Measurements from ENCODE around the gene ARHGEF39. TPM values are rescaled to one million over a fixed set of nuclear protein-coding genes. Genes with fewer than 3 reads are reported as not detected.

Gene ARHGEF39
- polyA plus RNA-seq, 2 of the 4 experiments (the other 2 are of a cell fraction), result 17.6 to 19.5 TPM

DNA sequence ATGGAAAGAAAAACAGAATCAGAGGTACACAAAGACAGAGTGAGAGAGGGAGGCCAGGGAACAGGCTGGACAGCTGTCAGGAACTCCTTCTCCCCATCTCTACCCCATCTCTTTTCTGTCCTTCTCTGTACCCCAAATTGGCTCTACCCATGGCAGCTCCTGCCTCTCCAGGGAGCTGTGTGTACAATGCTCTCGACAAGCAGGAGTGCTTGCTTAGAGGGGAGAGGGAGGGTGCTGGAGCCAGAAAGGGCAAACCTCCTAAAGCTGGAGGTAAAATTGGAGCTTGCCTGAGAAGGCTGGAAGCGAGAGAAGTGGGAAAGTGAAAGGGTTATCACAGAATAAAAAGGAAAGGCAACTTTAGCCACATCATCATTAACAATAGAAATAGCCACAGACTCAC is 18.3 kb upstream of the ARHGEF39 start:
- ATAC-seq, result no peak

DNA sequence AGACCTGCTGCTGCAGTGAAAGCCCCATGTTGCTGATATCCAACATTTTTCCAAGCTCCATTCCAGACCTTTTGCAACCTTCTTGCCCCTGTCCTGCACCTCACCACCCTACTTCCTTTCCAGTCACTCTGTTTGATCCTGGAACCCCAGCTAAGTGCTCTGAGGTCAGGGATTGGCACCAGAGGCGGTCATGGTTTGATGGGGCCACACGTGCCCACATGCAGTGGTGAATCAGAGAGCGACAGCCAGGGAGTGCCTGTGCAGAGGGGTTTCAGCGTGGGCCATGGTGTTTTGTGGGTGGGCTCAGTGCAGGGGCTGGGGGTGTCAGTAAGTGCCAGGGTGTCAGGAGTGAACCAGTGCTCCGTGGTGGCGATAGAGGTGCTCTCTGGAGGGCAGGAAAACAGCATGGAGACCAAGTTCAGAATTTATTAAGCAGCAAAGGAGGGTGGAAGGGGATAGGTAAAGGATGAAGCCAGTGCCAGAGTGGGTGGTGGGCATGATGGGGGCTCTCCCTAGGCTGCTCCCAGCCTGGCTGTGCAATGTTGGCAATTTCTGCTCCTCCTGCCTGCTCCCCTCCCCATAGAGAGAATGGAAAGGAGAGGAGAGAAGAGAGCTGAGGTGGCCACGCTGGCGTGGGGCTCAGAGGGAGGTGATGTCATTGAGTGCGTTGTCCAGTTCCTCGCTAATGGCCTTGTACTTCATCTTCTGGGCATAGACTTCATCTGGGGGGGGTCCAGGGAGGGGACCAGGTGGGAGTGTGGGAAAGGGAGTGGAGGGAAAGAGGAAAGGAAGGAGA is 17.7 kb upstream of the ARHGEF39 start:
- CTCF ChIA-PET, result interaction anchor here (4.1 to 18.3 kb wide), 3 partner anchors 14 to 47 kb away, joined by 20 to 498 read pairs (median 72); partner anchors contain the start of genes ARHGEF39, CA9, CCDC107 and RMRP
- no peak overlapping the region; a peak in 1 of 6 replicates for H3K27ac ChIP-seq
- POLR2A ChIA-PET, result interaction anchor here (0.7 to 1.1 kb wide), 2 partner anchors 14 to 18 kb away, joined by 3 read pairs; no protein-coding TSS in a partner anchor

More for the DNA sequence above, 18.3 kb upstream of the ARHGEF39 start:
- WGBS (ENCODE audit: missing lambda C conversion rate), result 88% methylated on average over 2 of the region's 2 CpGs
- Histone ChIP-seq H3K4me3 (no peak overlapping the region), H3K4me2 (no peak overlapping the region), H3K9me3 (no peaks in the 10 kb centered on the region), H3K27ac (no peak overlapping the region; a peak in 1 of 6 replicates), H3K4me1 (peaks cover 43% of the 10 kb centered on the region)
- CTCF ChIA-PET, result interaction anchor here (1.4 to 18.3 kb wide), 5 partner anchors 13 to 199 kb away, joined by 3 to 498 read pairs (median 20); partner anchors contain the start of genes ARHGEF39, CA9, CCDC107 and RMRP
- TF ChIP-seq HOXB5 (CRISPR knock-in tag; IDR thresholded peaks at IDR 0.05) (no peak), ZFP36 (IDR thresholded peaks at IDR 0.05; ENCODE audit: borderline replicate concordance, partially characterized antibody) (no peak), MYC (IDR thresholded peaks at IDR 0.05; ENCODE audit: borderline replicate concordance, low read length) (no peak), CHD2 (IDR thresholded peaks at IDR 0.05; ENCODE audit: low read length, partially characterized antibody) (no peak), RCOR1 (IDR thresholded peaks at IDR 0.05; ENCODE audit: low read depth, low read length) (no peak)
- TF ChIP-seq, protein P1, sequence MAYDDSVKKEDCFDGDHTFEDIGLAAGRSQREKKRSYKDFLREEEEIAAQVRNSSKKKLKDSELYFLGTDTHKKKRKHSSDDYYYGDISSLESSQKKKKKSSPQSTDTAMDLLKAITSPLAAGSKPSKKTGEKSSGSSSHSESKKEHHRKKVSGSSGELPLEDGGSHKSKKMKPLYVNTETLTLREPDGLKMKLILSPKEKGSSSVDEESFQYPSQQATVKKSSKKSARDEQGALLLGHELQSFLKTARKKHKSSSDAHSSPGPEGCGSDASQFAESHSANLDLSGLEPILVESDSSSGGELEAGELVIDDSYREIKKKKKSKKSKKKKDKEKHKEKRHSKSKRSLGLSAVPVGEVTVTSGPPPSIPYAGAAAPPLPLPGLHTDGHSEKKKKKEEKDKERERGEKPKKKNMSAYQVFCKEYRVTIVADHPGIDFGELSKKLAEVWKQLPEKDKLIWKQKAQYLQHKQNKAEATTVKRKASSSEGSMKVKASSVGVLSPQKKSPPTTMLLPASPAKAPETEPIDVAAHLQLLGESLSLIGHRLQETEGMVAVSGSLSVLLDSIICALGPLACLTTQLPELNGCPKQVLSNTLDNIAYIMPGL (CRISPR knock-in tag; IDR thresholded peaks at IDR 0.05; ENCODE audit: borderline replicate concordance), result no peak
- TF ChIP-seq, protein P2, sequence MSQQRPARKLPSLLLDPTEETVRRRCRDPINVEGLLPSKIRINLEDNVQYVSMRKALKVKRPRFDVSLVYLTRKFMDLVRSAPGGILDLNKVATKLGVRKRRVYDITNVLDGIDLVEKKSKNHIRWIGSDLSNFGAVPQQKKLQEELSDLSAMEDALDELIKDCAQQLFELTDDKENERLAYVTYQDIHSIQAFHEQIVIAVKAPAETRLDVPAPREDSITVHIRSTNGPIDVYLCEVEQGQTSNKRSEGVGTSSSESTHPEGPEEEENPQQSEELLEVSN (IDR thresholded peaks at IDR 0.05; ENCODE audit: borderline replicate concordance, low read depth), result no peak
- TF ChIP-seq, protein P3, sequence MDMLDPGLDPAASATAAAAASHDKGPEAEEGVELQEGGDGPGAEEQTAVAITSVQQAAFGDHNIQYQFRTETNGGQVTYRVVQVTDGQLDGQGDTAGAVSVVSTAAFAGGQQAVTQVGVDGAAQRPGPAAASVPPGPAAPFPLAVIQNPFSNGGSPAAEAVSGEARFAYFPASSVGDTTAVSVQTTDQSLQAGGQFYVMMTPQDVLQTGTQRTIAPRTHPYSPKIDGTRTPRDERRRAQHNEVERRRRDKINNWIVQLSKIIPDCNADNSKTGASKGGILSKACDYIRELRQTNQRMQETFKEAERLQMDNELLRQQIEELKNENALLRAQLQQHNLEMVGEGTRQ (IDR thresholded peaks at IDR 0.05), result no peak
- POLR2A ChIA-PET, result interaction anchor here (0.7 to 1.1 kb wide), 2 partner anchors 13 to 19 kb away, joined by 3 read pairs; no protein-coding TSS in a partner anchor
- no peak for DNase-seq (ENCODE audit: low read depth in 1 of 2, low spot score in 1 of 2)
- FAIRE-seq, result no peak

DNA sequence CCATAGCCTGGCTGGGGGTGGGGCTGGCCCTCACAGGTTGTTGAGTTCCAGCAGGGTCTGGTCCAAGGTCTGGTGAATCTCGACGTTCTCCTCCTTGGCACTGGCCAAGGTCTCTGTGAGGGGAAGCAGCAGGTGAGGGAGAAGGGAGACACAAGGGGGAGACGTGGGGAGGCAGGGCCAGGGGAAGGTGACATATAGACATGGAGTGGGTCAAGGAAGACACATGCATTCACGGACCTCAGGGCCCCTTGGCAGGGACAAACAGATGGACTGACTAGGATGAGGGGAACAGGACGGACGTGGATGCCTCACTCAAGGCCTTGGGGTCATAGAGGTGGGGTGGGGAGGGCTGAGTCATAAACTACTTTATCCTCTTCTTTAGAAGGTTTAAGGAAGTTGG is 17.1 kb upstream of the ARHGEF39 start:
- peaks cover 31% of the 10 kb centered on the region for H3K4me1 ChIP-seq
- CTCF ChIA-PET, result interaction anchor here (18.3 kb wide), 1 partner anchor 16 kb away, joined by 498 read pairs; the partner anchor contains the start of genes ARHGEF39, CA9, CCDC107 and RMRP
- no peak for FAIRE-seq

More for the DNA sequence above, 17.7 kb upstream of the ARHGEF39 start:
- H3K4me3 ChIP-seq, result no peak overlapping the region
- H3K4me2 ChIP-seq, result no peak overlapping the region
- DNase-seq (ENCODE audit: low read depth in 1 of 2, low spot score in 1 of 2) (no peak), FAIRE-seq (no peak), ATAC-seq (no peak)
- WGBS (ENCODE audit: missing lambda C conversion rate), result 81% methylated on average over 10 of the region's 10 CpGs
- TF ChIP-seq RAD21 (conservative IDR thresholded peaks at IDR 0.05 in 1 of 2, IDR thresholded peaks at IDR 0.05 in 1 of 2) (no peak), JUN (IDR thresholded peaks at IDR 0.05) (0 out of 5 replicates have a peak, but pooled peaks of 1 of the 2 experiments have one; percentile 5), MYC (IDR thresholded peaks at IDR 0.05; ENCODE audit: borderline replicate concordance, low read length) (no peak), ZC3H11A (IDR thresholded peaks at IDR 0.05) (no peak)
- no peaks in the 10 kb centered on the region for H3K9me3 ChIP-seq
- H3K4me1 ChIP-seq, result peaks cover 37% of the 10 kb centered on the region

More for the DNA sequence above, 17.1 kb upstream of the ARHGEF39 start:
- Histone ChIP-seq H3K4me3 (no peak overlapping the region), H3K4me2 (no peak overlapping the region), H3K9me3 (no peaks in the 10 kb centered on the region), H3K27ac (no peak overlapping the region)
- DNase-seq (ENCODE audit: low read depth in 1 of 2, low spot score in 1 of 2) (no peak), ATAC-seq (no peak; a peak in 1 of 6 replicates)
- POLR2A ChIA-PET, result no interaction called here
- TF ChIP-seq JUN (IDR thresholded peaks at IDR 0.05) (0 out of 5 replicates have a peak, but pooled peaks of 1 of the 2 experiments have one; percentile 1), SMC3 (IDR thresholded peaks at IDR 0.05) (no peak)
- 76% methylated on average over 6 of the region's 6 CpGs for WGBS (ENCODE audit: missing lambda C conversion rate)

All from A549 (cell line).